ENCODE results near the gene TRAPPC12.

The TRAPPC12 gene

DNA sequence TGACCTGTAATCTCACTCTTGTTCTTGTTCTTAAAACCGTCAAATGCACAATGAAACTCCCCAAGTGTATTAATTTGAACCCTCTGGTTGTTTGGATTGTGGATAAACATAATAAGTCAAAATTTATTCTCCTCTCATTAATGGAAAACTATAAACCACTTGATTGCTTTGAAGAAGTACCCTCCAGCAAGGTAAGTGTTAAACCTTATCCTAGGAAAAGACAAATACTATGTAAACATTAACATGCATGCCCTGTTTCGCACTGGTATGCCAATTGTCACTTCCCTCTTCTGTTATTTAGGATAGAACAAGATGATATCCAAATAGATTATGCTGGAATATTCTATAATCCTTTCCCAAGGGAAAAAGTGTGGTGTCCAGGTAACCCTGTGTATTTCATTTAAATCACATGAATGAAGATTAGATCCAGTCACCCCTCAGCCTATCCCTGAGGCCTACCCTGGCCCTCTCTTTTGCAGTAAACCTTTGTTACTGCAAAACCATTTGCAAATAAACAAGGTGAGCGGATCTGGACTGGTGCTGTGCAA, 138.5 kb downstream of the TRAPPC12 start:
- no peak for DNase-seq

GRCh38 chr2:3518496-3519254, 139.2 kb downstream of the TRAPPC12 start:
- DNase-seq, result peak; percentile 99

- DNase-seq, result peak; percentile 84
Observed at GRCh38 chr2:3519255-3520205, 140.0 kb downstream of the TRAPPC12 start, which contains the start of gene ADI1. Gene ADI1, minus strand, starts transcription at chr2:3519531. Its CDS starts 44 bp downstream, at chr2:3519487.

- DNase-seq, result no peak
Observed at GRCh38 chr2:3520591-3520990, 141.1 kb downstream of the TRAPPC12 start.

- DNase-seq, result no peak
Observed at GRCh38 chr2:3522961-3523421, 143.5 kb downstream of the TRAPPC12 start.

- DNase-seq, result no peak
Observed at GRCh38 chr2:3523551-3524041, 144.1 kb downstream of the TRAPPC12 start.

DNA sequence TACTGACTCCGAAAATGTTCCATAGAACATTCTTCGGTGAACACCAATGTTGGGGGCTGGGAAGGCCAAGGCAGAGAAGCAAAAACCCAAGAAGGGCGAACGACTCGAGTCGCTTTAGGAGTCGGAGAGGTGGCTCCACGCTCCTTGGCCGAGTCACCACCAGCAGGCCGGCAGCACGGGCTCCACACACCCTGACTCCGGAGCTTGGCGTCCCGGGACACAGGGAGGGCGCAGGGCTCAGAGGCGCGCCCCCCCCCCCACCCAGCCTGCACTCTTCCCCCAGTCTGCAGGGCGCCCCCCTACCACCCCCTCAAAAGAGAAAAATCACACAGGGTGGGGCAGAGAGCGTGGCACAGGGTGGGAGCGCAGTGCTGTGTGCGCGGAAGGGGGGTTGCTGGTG, 147.4 kb downstream of the TRAPPC12 start:
- DNase-seq, result no peak

DNA sequence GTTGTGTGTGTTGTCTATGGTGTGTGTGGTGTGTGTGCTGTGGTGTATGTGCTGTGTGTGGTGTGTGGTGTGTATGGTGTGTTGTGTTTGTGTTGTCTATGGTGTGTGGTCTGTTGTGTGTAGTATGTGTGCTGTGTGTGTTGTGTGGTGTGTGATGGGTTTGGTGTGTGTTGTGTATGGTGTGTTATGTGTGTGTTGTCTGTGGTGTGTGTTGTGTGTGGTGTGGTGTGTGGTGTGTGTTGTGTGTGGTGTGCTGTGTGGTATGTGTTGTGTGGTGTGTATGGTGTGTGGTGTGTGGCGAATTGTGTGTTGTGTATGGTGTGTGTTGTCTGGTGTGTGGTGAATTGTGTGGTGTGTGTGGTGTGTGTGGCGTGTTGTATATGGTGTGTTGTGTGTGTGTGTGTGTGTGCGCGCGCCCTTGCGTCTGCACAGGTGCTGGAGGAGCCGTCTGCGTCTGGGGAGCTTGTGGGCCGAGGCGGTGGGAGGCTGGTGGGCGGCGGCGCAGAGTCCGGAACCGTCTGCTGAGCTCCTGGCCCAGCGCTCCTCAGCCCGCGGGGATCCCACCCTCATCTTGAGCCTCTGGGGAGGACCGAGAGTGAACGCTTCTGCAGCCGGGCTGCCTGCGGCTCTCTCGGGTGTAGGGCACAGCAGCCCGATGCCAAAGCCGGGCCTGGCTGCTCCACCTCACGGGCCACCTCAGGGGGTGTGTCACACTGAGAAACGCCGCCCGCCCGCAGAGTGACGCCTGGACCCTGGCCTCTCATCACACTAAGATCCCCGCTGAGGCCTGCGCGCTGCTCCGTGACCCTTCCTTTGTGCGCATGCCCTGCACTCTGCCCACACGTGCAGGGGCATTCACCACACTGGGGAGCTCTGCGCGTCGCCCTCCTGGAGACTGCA, 148.6 kb downstream of the TRAPPC12 start:
- DNase-seq, result no peak

Measured in stimulated activated CD4-positive, alpha-beta T cell treated with anti-CD3 and anti-CD28 coated beads, Interleukin-1b, Interleukin-23, amount 100 ng/mL, for 48 hours (primary cell).